Mesenchymal stem cell (in vitro differentiated cells and primary cell): Measurements from ENCODE around the gene GRK3.
"Not testable (repeated sequence)": the region's sequence is repeated elsewhere in the genome, so short reads cannot be mapped to it uniquely, and the experiment has no call there.

ENCODE experiments used
- DNase-seq: peaks from one replicate; pipeline ENCODE4 v3.0.0-alpha.2; 2013
- H2AFZ ChIP-seq: one replicate; pipeline ENCODE4 v1.6.1; 2013; ENCODE audit warnings: low read depth, mild to moderate bottlenecking, control low read depth, inconsistent platforms, low read length, moderate library complexity
- H2AK5ac ChIP-seq: 2 replicates; pipeline ENCODE4 v1.6.1; 2013; ENCODE audit warnings: low read length, moderate library complexity, mild to moderate bottlenecking, inconsistent platforms; ENCODE audit not compliant: severe bottlenecking
- H2BK120ac ChIP-seq: one replicate; pipeline ENCODE4 v1.6.1; 2013; ENCODE audit warnings: low read depth, mild to moderate bottlenecking, inconsistent platforms, low read length, moderate library complexity
- H2BK12ac ChIP-seq, 2 experiments: one replicate each; pipeline ENCODE4 v1.6.1; 2013; ENCODE audit warnings: inconsistent platforms in 2 of 2, low read length in 2 of 2, mild to moderate bottlenecking in 2 of 2, moderate library complexity in 2 of 2, control low read depth in 1 of 2
- H2BK15ac ChIP-seq: one replicate; pipeline ENCODE4 v1.6.1; 2013; ENCODE audit warnings: mild to moderate bottlenecking, low read depth, inconsistent platforms; ENCODE audit not compliant: poor library complexity, severe bottlenecking
- H2BK5ac ChIP-seq: 2 replicates; pipeline ENCODE4 v1.6.1; 2013; ENCODE audit warnings: low read depth, mild to moderate bottlenecking, low read length, control low read depth, inconsistent platforms; ENCODE audit not compliant: poor library complexity, severe bottlenecking
- H3K14ac ChIP-seq, 2 experiments: one replicate each; pipeline ENCODE4 v1.6.1; 2013; ENCODE audit warnings: inconsistent platforms in 2 of 2, low read length in 2 of 2, control low read depth in 1 of 2, mild to moderate bottlenecking in 1 of 2, moderate library complexity in 1 of 2
- H3K18ac ChIP-seq, 2 experiments: one replicate each; pipeline ENCODE4 v1.6.1; 2013; ENCODE audit warnings: inconsistent platforms in 2 of 2, low read length in 2 of 2, control low read depth in 1 of 2, low read depth in 1 of 2, mild to moderate bottlenecking in 1 of 2
- H3K23ac ChIP-seq, 2 experiments: one replicate each; pipeline ENCODE4 v1.6.1; 2013; ENCODE audit warnings: inconsistent platforms in 2 of 2, low read length in 2 of 2, mild to moderate bottlenecking in 2 of 2, moderate library complexity in 2 of 2, control low read depth in 1 of 2
- H3K27ac ChIP-seq: 2 replicates; pipeline ENCODE4 v1.5.1; 2013; ENCODE audit warnings: mild to moderate bottlenecking, moderate library complexity, low read length, control low read depth, inconsistent platforms; ENCODE audit not compliant: poor library complexity, severe bottlenecking
- H3K27me3 ChIP-seq, 2 experiments: 2 replicates each; pipeline versions ENCODE4 v1.6.1 to v1.7.0; 2013; ENCODE audit warnings: low read length in 2 of 2, mild to moderate bottlenecking in 2 of 2, moderate library complexity in 2 of 2, control low read depth in 1 of 2, inconsistent platforms in 1 of 2; ENCODE audit not compliant: control insufficient read depth in 1 of 2, insufficient read depth in 1 of 2
- H3K36me3 ChIP-seq, 2 experiments: 2 replicates each; pipeline versions ENCODE4 v1.6.1 to v1.7.0; 2013; ENCODE audit warnings: low read length in 2 of 2, control low read depth in 1 of 2, inconsistent platforms in 1 of 2, low read depth in 1 of 2, mild to moderate bottlenecking in 1 of 2; ENCODE audit not compliant: insufficient read depth in 2 of 2, control insufficient read depth in 1 of 2
- H3K4ac ChIP-seq, 2 experiments: one replicate each; pipeline ENCODE4 v1.6.1; 2013; ENCODE audit warnings: inconsistent platforms in 2 of 2, low read length in 2 of 2, mild to moderate bottlenecking in 2 of 2, moderate library complexity in 2 of 2, control low read depth in 1 of 2, low read depth in 1 of 2
- H3K4me1 ChIP-seq: 2 replicates; pipeline ENCODE4 v1.6.1; 2013; ENCODE audit warnings: low read depth, low read length, control low read depth; ENCODE audit not compliant: control insufficient read depth, insufficient read depth
- H3K4me2 ChIP-seq: 2 replicates; pipeline ENCODE4 v1.6.1; 2013; ENCODE audit warnings: low read length, mild to moderate bottlenecking, inconsistent platforms; ENCODE audit not compliant: poor library complexity, severe bottlenecking
- H3K4me3 ChIP-seq, 2 experiments: 2 replicates each; pipeline versions ENCODE4 v1.5.1 to v1.7.0; 2013; ENCODE audit warnings: low read length in 2 of 2, mild to moderate bottlenecking in 2 of 2, control low read depth in 1 of 2, low read depth in 1 of 2; ENCODE audit not compliant: insufficient read depth in 1 of 2
- H3K79me1 ChIP-seq: replicated peaks from 2 replicates; pipeline ENCODE4 v1.6.1; 2013; ENCODE audit warnings: mild to moderate bottlenecking, control low read depth, low read length, inconsistent platforms; ENCODE audit not compliant: poor library complexity, severe bottlenecking
- H3K9ac ChIP-seq: 2 replicates; pipeline ENCODE4 v1.7.0; 2013; ENCODE audit warnings: mild to moderate bottlenecking, low read length, moderate library complexity
- H3K9me3 ChIP-seq: 2 replicates; pipeline ENCODE4 v1.7.0; 2013; ENCODE audit warnings: mild to moderate bottlenecking, low read length; ENCODE audit not compliant: control insufficient read depth
- H4K8ac ChIP-seq: one replicate; pipeline ENCODE4 v1.6.1; 2013; ENCODE audit warnings: inconsistent platforms, mild to moderate bottlenecking, low read length, moderate library complexity
- H4K91ac ChIP-seq: one replicate; pipeline ENCODE4 v1.6.1; 2013; ENCODE audit warnings: mild to moderate bottlenecking, low read length, inconsistent platforms
- WGBS: methylation state at CpG from one replicate; pipeline ENCODE4 v1.1.7; 2013; ENCODE audit warnings: mixed read lengths; 5-methylcytosine and 5-hydroxymethylcytosine counted together

GRK3 gene

DNA sequence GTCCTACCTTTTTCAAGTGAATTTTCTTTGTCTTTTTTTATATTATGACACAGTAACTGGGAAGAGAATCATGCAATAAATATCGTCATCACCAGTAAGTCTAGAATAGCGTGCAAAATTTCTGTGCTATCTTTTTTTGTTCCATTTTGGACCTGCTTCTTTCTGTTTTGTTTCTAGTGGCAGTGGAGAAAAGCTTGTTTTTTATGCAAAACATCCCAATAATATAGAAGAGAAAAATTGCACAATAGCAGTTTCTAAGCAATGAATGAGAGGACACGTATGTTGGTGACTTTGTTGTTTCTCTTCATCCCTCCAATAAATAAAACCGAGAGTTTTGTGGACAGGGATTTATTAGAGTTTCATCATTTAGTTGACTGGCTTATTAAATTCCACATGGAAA, 10.3 kb downstream of the GRK3 start:
- H2BK12ac ChIP-seq, result no peak overlapping the region
- no peak for DNase-seq
- H3K36me3 ChIP-seq, result no peaks in the 10 kb centered on the region
- H3K4me3 ChIP-seq, result no peak overlapping the region
- no peak overlapping the region for H2BK15ac ChIP-seq
- peaks cover 0 to 7% of the 10 kb centered on the region in 2 experiments for H3K27me3 ChIP-seq
- no peak overlapping the region for H3K4ac ChIP-seq
- H3K4me2 ChIP-seq, result no peak overlapping the region
- no peaks in the 10 kb centered on the region for H3K4me1 ChIP-seq
- no peak overlapping the region for H3K27ac ChIP-seq
- H4K8ac ChIP-seq, result no peak overlapping the region
- no peak overlapping the region for H3K18ac ChIP-seq
- no peak overlapping the region for H3K23ac ChIP-seq
- 87% methylated on average over 4 of the region's 4 CpGs for WGBS
- H3K79me1 ChIP-seq, result no peaks in the 10 kb centered on the region
- H3K9ac ChIP-seq, result no peak overlapping the region
- no peak overlapping the region for H3K14ac ChIP-seq
- no peak overlapping the region for H2AK5ac ChIP-seq
- no peak overlapping the region for H2AFZ ChIP-seq
- H2BK120ac ChIP-seq, result no peak overlapping the region
- no peak overlapping the region for H4K91ac ChIP-seq
- no peaks in the 10 kb centered on the region for H3K9me3 ChIP-seq
- no peak overlapping the region for H2BK5ac ChIP-seq

DNA sequence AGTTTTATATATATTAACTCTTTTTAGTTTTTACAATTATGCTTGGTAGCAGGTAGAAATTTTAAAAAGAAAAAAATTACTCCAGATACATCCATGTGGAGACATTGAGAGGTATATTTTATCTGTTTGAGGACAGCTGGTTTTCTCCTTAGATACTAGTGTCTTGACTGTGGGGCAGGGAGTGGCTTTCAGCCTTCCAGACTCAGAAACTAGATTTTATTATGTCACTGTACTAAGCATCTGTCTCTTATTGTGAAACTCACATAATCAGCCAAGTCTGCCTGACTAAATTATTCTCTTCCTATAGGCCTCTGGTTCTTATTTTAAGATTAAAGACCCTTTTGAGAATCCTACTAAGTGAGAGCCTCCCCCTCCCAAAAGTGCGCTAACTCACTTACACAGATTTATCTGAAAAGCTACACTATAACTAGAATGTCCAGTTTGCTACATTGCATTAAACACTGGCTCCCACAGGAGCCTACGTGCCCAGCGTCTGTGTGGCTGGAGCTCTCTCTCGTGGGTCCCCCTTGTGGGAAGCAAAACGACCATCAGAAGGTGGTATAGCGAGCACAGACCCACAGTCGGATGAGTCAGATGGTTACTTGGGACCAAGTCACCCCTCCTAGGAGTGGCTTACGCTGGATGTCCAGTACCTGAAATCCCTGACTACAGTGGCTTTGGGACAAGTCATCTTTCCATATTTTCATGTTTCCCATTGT, 11.4 kb downstream of the GRK3 start:
- H3K14ac ChIP-seq, H3K23ac ChIP-seq, H3K4me3 ChIP-seq, DNase-seq, H4K91ac ChIP-seq, H3K36me3 ChIP-seq, H3K27ac ChIP-seq, H3K4me1 ChIP-seq, H2BK15ac ChIP-seq, H3K4ac ChIP-seq, H3K9me3 ChIP-seq, H4K8ac ChIP-seq, H2AFZ ChIP-seq, H3K79me1 ChIP-seq, H3K4me2 ChIP-seq, H2AK5ac ChIP-seq, H3K9ac ChIP-seq, H3K27me3 ChIP-seq, H3K18ac ChIP-seq, H2BK12ac ChIP-seq, H2BK5ac ChIP-seq, H2BK120ac ChIP-seq: not testable (repeated sequence)
- 80% methylated on average over 8 of the region's 8 CpGs for WGBS

DNA sequence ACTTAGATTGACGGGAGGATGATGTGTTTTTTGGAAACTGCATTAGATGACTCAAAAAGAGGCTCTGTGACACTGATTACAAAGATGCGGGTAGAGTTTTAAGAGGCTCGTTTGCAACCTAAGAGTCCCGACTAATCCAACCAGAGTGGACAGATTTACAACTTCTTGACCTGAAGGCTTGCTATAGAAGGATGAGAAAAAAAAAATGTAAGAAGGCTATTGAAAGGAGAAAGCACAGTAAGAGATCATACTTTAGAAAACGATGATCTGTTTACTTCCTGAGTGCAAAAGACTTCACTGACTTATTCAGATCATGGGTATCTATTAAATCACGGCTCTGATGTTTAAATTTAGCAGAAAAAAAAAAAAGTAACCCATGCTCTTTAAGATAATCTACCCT, 17.0 kb downstream of the GRK3 start:
- H4K8ac ChIP-seq, H3K79me1 ChIP-seq, H3K9me3 ChIP-seq, H3K4me2 ChIP-seq, H3K4me3 ChIP-seq, H2BK12ac ChIP-seq, H3K4ac ChIP-seq, H3K9ac ChIP-seq, H3K4me1 ChIP-seq, H3K14ac ChIP-seq, H3K27ac ChIP-seq, H2BK5ac ChIP-seq, H2AFZ ChIP-seq, DNase-seq, H2BK15ac ChIP-seq, H3K23ac ChIP-seq, H2BK120ac ChIP-seq, H4K91ac ChIP-seq, H3K27me3 ChIP-seq, H3K18ac ChIP-seq, H3K36me3 ChIP-seq, H2AK5ac ChIP-seq: not testable (repeated sequence)
- WGBS, result 80% methylated on average over 1 of the region's 6 CpGs

DNA sequence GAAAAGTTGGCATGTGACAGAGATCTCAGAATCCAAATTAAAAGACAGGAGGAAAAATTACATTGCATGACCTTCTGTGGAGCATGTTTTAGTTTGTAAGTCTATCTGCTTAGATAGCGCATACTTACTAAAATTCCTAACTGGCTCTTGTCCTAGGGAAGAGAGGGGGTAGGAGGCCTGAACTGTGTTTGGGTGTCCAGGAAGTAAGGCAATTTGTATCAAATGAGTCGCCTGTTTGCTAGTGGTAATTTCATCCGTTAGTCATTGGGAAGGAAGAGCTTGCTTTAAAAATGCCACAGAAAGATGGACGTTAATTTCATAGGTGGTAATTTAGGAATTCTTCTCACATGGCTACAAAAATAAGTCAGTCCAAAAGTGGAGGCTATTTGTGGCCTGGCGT, 18.5 kb downstream of the GRK3 start:
- H4K91ac ChIP-seq, result no peak overlapping the region
- no peak overlapping the region for H2AK5ac ChIP-seq
- no peak overlapping the region for H2AFZ ChIP-seq
- H3K4me2 ChIP-seq, result no peak overlapping the region
- H3K27me3 ChIP-seq, result no peaks in the 10 kb centered on the region
- no peak overlapping the region for H3K4me3 ChIP-seq
- no peak overlapping the region for H3K4ac ChIP-seq
- H2BK15ac ChIP-seq, result no peak overlapping the region
- no peak overlapping the region for H3K18ac ChIP-seq
- H2BK5ac ChIP-seq, result no peak overlapping the region
- no peak overlapping the region for H3K9ac ChIP-seq
- no peaks in the 10 kb centered on the region for H3K4me1 ChIP-seq
- H3K9me3 ChIP-seq, result no peaks in the 10 kb centered on the region
- H3K27ac ChIP-seq, result no peak overlapping the region
- H3K23ac ChIP-seq, result no peak overlapping the region
- no peak for DNase-seq
- no peaks in the 10 kb centered on the region for H3K79me1 ChIP-seq
- no peak overlapping the region for H2BK12ac ChIP-seq
- H2BK120ac ChIP-seq, result no peak overlapping the region
- no peak overlapping the region for H4K8ac ChIP-seq
- no peaks in the 10 kb centered on the region for H3K36me3 ChIP-seq
- WGBS, result 65% methylated on average over 4 of the region's 5 CpGs
- H3K14ac ChIP-seq, result no peak overlapping the region
